ENCODE results near the gene ISL1. TPM values are rescaled to one million over a fixed set of nuclear protein-coding genes. Genes with fewer than 3 reads are reported as not detected.

ISL1 gene
- total RNA-seq, 1 experiment from 2014 or later, result 1.3 TPM

DNA sequence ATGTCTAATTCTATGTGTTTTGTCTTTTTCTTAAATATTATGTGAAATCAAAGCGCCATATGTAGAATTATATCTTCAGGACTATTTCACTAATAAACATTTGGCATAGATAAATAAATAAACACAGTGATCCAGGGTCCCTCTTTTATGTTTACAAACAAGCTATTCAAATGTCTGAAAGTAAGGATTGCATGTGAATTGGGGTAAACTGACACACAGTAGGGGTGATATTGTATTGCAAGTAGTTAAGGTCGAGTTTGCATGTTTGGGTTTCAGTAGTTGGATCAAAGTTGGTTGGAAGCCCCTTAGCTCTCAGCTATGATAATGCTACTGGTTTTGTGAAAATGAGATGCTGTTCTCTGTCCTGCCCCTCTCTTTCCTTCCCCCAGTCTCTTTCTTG lies 11.4 kb downstream of the ISL1 start:
- ChIA-PET CTCF (no interaction called here), POLR2A (no interaction called here), RAD21 (ENCODE audit: low non-redundant PET in 1 of 2, low total read pairs in 2 of 2, uncharacterized antibody in 2 of 2, unreplicated experiment in 2 of 2) (no interaction called here)
- H3K27ac ChIP-seq (ENCODE audit: low read depth, low read length), result no peak overlapping the region
- no peaks in the 10 kb centered on the region for H3K79me2 ChIP-seq (ENCODE audit: insufficient read depth, low read length)
- BruUV-seq (replicated peaks), result no TSS peak
- ATAC-seq (no peak), DNase-seq (ENCODE audit: low read depth, low spot score) (no peak)
- H3K9me2 ChIP-seq (ENCODE audit: insufficient read depth), result no peaks in the 10 kb centered on the region
- H3K4me1 ChIP-seq (ENCODE audit: control insufficient read depth in 1 of 2, insufficient read depth in 2 of 2, low read length in 2 of 2), result peaks cover 0 to 6% of the 10 kb centered on the region in 2 experiments; a peak in 1 of 4 replicates
- H3K4me3 ChIP-seq (replicated peaks in 1 of 2; ENCODE audit: low read depth in 1 of 2, low read length in 2 of 2), result no peak overlapping the region
- no peaks in the 10 kb centered on the region; the same call in 1 of the 2 replicates for H4K20me1 ChIP-seq (ENCODE audit: insufficient read depth)
- no peak overlapping the region for H3K4me2 ChIP-seq (ENCODE audit: low read length)
- no peaks in the 10 kb centered on the region for H3K36me3 ChIP-seq (ENCODE audit: control insufficient read depth in 1 of 2, insufficient read depth in 2 of 2, low read length in 2 of 2)
- no peaks in the 10 kb centered on the region for H3K27me3 ChIP-seq (ENCODE audit: insufficient read depth, low read length)
- intact Hi-C loops (cut with micrococcal nuclease), result no loop called here
- no peak overlapping the region for H2AFZ ChIP-seq (ENCODE audit: low read depth, low read length, poor library complexity, severe bottlenecking)
- H3K9ac ChIP-seq (ENCODE audit: low read length), result no peak overlapping the region
- TF ChIP-seq CEBPB (IDR thresholded peaks at IDR 0.05; ENCODE audit: low read depth) (no peak), FOSL1 (IDR thresholded peaks at IDR 0.05; ENCODE audit: low read depth) (no peak), POLR2A (IDR thresholded peaks at IDR 0.05; ENCODE audit: borderline replicate concordance, extremely low read depth, insufficient read depth, insufficient read length) (no peak), SP1 (IDR thresholded peaks at IDR 0.05; ENCODE audit: low read depth) (no peak), RAD21 (IDR thresholded peaks at IDR 0.05; ENCODE audit: low read depth) (no peak), EGR1 (IDR thresholded peaks at IDR 0.05; ENCODE audit: low read depth) (no peak), JUND (IDR thresholded peaks at IDR 0.05) (no peak), SRF (IDR thresholded peaks at IDR 0.05; ENCODE audit: low read depth) (no peak), EZH2 (IDR thresholded peaks at IDR 0.05) (no peak), POLR2AphosphoS5 (IDR thresholded peaks at IDR 0.05; ENCODE audit: low read depth, low read length) (no peak), EZH2phosphoT487 (IDR thresholded peaks at IDR 0.05; ENCODE audit: borderline replicate concordance) (no peak), SIN3A (IDR thresholded peaks at IDR 0.05; ENCODE audit: low read depth) (no peak), YY1 (IDR thresholded peaks at IDR 0.05; ENCODE audit: extremely low read depth, insufficient replicate concordance, low read depth, low read length) (no peak)
- TF ChIP-seq, protein P1, sequence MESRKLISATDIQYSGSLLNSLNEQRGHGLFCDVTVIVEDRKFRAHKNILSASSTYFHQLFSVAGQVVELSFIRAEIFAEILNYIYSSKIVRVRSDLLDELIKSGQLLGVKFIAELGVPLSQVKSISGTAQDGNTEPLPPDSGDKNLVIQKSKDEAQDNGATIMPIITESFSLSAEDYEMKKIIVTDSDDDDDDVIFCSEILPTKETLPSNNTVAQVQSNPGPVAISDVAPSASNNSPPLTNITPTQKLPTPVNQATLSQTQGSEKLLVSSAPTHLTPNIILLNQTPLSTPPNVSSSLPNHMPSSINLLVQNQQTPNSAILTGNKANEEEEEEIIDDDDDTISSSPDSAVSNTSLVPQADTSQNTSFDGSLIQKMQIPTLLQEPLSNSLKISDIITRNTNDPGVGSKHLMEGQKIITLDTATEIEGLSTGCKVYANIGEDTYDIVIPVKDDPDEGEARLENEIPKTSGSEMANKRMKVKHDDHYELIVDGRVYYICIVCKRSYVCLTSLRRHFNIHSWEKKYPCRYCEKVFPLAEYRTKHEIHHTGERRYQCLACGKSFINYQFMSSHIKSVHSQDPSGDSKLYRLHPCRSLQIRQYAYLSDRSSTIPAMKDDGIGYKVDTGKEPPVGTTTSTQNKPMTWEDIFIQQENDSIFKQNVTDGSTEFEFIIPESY (IDR thresholded peaks at IDR 0.05; ENCODE audit: extremely low read depth, insufficient replicate concordance, low read length), result no peak
- TF ChIP-seq, protein P2, sequence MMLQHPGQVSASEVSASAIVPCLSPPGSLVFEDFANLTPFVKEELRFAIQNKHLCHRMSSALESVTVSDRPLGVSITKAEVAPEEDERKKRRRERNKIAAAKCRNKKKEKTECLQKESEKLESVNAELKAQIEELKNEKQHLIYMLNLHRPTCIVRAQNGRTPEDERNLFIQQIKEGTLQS (IDR thresholded peaks at IDR 0.05), result no peak
- TF ChIP-seq, protein P3, sequence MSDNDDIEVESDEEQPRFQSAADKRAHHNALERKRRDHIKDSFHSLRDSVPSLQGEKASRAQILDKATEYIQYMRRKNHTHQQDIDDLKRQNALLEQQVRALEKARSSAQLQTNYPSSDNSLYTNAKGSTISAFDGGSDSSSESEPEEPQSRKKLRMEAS (IDR thresholded peaks at IDR 0.05), result no peak
- TF ChIP-seq, protein P4, sequence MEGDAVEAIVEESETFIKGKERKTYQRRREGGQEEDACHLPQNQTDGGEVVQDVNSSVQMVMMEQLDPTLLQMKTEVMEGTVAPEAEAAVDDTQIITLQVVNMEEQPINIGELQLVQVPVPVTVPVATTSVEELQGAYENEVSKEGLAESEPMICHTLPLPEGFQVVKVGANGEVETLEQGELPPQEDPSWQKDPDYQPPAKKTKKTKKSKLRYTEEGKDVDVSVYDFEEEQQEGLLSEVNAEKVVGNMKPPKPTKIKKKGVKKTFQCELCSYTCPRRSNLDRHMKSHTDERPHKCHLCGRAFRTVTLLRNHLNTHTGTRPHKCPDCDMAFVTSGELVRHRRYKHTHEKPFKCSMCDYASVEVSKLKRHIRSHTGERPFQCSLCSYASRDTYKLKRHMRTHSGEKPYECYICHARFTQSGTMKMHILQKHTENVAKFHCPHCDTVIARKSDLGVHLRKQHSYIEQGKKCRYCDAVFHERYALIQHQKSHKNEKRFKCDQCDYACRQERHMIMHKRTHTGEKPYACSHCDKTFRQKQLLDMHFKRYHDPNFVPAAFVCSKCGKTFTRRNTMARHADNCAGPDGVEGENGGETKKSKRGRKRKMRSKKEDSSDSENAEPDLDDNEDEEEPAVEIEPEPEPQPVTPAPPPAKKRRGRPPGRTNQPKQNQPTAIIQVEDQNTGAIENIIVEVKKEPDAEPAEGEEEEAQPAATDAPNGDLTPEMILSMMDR (IDR thresholded peaks at IDR 0.05 in 2 of 3, conservative IDR thresholded peaks at IDR 0.05 in 1 of 3; ENCODE audit: borderline replicate concordance in 1 of 3, insufficient read depth in 1 of 3, low read depth in 2 of 3, low read length in 2 of 3), result no peak
- no peaks in the 10 kb centered on the region; a peak in 1 of 4 replicates for H3K9me3 ChIP-seq (ENCODE audit: control insufficient read depth in 1 of 2, insufficient read depth in 1 of 2, low read depth in 1 of 2, low read length in 2 of 2)

All from HCT116 (cell line).